ENCODE data around the gene JAML. TPM values are rescaled to one million over a fixed set of nuclear protein-coding genes. Genes with fewer than 3 reads are reported as not detected.

Gene JAML
- total RNA-seq, 2 experiments from 2014 or later: 26.7 to 30.3 TPM

GRCh38 chr11:118164885-118165284, 59.9 kb downstream of the JAML start:
- Histone ChIP-seq H3K27me3 (ENCODE audit: control insufficient read depth in 1 of 2, insufficient read depth in 2 of 2, low read length in 2 of 2) (peaks cover 4 to 6% of the 10 kb centered on the region in 2 experiments), H3K4me3 (ENCODE audit: low read length) (no peak overlapping the region), H3K36me3 (ENCODE audit: insufficient read depth, low read length) (no peaks in the 10 kb centered on the region), H3K27ac (ENCODE audit: low read depth in 1 of 2, low read length in 2 of 2) (no peak overlapping the region), H3K4me1 (ENCODE audit: insufficient read depth, low read length) (no peaks in the 10 kb centered on the region), H3K9me3 (ENCODE audit: control insufficient read depth in 1 of 2, insufficient read depth in 1 of 2, low read length in 2 of 2) (no peaks in the 10 kb centered on the region)
- Mint-ChIP-seq H3K27ac (no peak overlapping the region), H3K9me3 (no peaks in the 10 kb centered on the region), H3K27me3 (peaks cover 19% of the 10 kb centered on the region), H3K4me1 (ENCODE audit: low read depth) (no peaks in the 10 kb centered on the region), H3K4me3 (no peak overlapping the region), H3K36me3 (ENCODE audit: low read depth) (no peaks in the 10 kb centered on the region)
- DNase-seq: no peak
- intact Hi-C loops (cut with DNase I, micrococcal nuclease): no loop called here
- ATAC-seq (ENCODE audit: poor library complexity): no peak
- TF ChIP-seq CTCF (IDR thresholded peaks at IDR 0.05): no peak
- ChIA-PET CTCF (no interaction called here), POLR2A (no interaction called here)

GRCh38 chr11:118163494-118163893, 61.3 kb downstream of the JAML start:
- H3K27me3 ChIP-seq (ENCODE audit: control insufficient read depth in 1 of 2, insufficient read depth in 2 of 2, low read length in 2 of 2): peaks cover 7 to 10% of the 10 kb centered on the region in 2 experiments
- CTCF ChIA-PET: no interaction called here
- DNase-seq: no peak
- no peaks in the 10 kb centered on the region for H3K9me3 ChIP-seq (ENCODE audit: control insufficient read depth in 1 of 2, insufficient read depth in 1 of 2, low read length in 2 of 2)
- H3K4me3 ChIP-seq (ENCODE audit: low read length): no peak overlapping the region
- no peaks in the 10 kb centered on the region for H3K9me3 Mint-ChIP-seq
- intact Hi-C loops (cut with DNase I, micrococcal nuclease): no loop called here
- peaks cover 32% of the 10 kb centered on the region for H3K27me3 Mint-ChIP-seq
- no peak overlapping the region for H3K4me3 Mint-ChIP-seq
- no peak overlapping the region for H3K27ac Mint-ChIP-seq
- H3K36me3 Mint-ChIP-seq (ENCODE audit: low read depth): no peaks in the 10 kb centered on the region
- POLR2A ChIA-PET: no interaction called here
- no peaks in the 10 kb centered on the region for H3K4me1 Mint-ChIP-seq (ENCODE audit: low read depth)
- H3K4me1 ChIP-seq (ENCODE audit: insufficient read depth, low read length): no peaks in the 10 kb centered on the region
- ATAC-seq (ENCODE audit: poor library complexity): no peak
- no peak overlapping the region for H3K27ac ChIP-seq (ENCODE audit: low read depth in 1 of 2, low read length in 2 of 2)
- TF ChIP-seq CTCF (IDR thresholded peaks at IDR 0.05): no peak
- no peaks in the 10 kb centered on the region for H3K36me3 ChIP-seq (ENCODE audit: insufficient read depth, low read length)

- H3K36me3 ChIP-seq (ENCODE audit: insufficient read depth, low read length): no peaks in the 10 kb centered on the region
- no peak for TF ChIP-seq CTCF (IDR thresholded peaks at IDR 0.05)
- H3K9me3 ChIP-seq (ENCODE audit: control insufficient read depth in 1 of 2, insufficient read depth in 1 of 2, low read length in 2 of 2): no peaks in the 10 kb centered on the region
- H3K27me3 Mint-ChIP-seq: peaks cover 39% of the 10 kb centered on the region
- H3K4me1 ChIP-seq (ENCODE audit: insufficient read depth, low read length): no peaks in the 10 kb centered on the region
- no peak overlapping the region for H3K27ac ChIP-seq (ENCODE audit: low read depth in 1 of 2, low read length in 2 of 2)
- H3K36me3 Mint-ChIP-seq (ENCODE audit: low read depth): no peaks in the 10 kb centered on the region
- no peaks in the 10 kb centered on the region for H3K9me3 Mint-ChIP-seq
- DNase-seq (no peak), ATAC-seq (ENCODE audit: poor library complexity) (no peak)
- no peak overlapping the region for H3K4me3 ChIP-seq (ENCODE audit: low read length)
- no peak overlapping the region for H3K4me3 Mint-ChIP-seq
- ChIA-PET POLR2A (no interaction called here), CTCF (no interaction called here)
- no peaks in the 10 kb centered on the region for H3K4me1 Mint-ChIP-seq (ENCODE audit: low read depth)
- intact Hi-C loops (cut with DNase I, micrococcal nuclease): no loop called here
- no peak overlapping the region for H3K27ac Mint-ChIP-seq
- peaks cover 10 to 16% of the 10 kb centered on the region in 2 experiments for H3K27me3 ChIP-seq (ENCODE audit: control insufficient read depth in 1 of 2, insufficient read depth in 2 of 2, low read length in 2 of 2)
Measured at GRCh38 chr11:118162846-118163245, 62.0 kb downstream of the JAML start.
